K562 (cell line): Measurements from ENCODE around the gene LPAR3. TPM values are rescaled to one million over a fixed set of nuclear protein-coding genes. Genes with fewer than 3 reads are reported as not detected.

Experiments used
- ATAC-seq: fragments of 200-7000 bp; cut with Tn5 transposase; 3 replicates; pipeline ENCODE4 v1.9.1; 2020; ENCODE audit warnings: moderate library complexity
- BruUV-seq: library from RNA; stranded (reverse); fragments of 400-500 nt; replicated peaks from 2 replicates; lab custom pipeline; 2021; lab: Mats Ljungman, UMichigan
- CTCF ChIA-PET: fragments of 300-600 bp; formaldehyde crosslinking; extraction: SDS; loops from one replicate; lab custom pipeline; 2021; ENCODE audit warnings: low intra/inter-chr PET ratio; lab: Yijun Ruan, JAX
- POLR2A ChIA-PET: fragments of 300-600, 350-650 bp; sonication (Branson Sonifier 250); formaldehyde crosslinking; extraction: SDS; loops from one replicate; lab custom pipeline; 2021; ENCODE audit warnings: antibody characterized with exemption, inconsistent platforms; lab: Yijun Ruan, JAX
- DNase-seq, 4 experiments: peaks; one replicate each; pipeline versions ENCODE4 v3.0.0 to v3.0.0-alpha.2; 2011 to 2018; ENCODE audit warnings: low spot score in 3 of 4, mixed read lengths in 3 of 4; ENCODE audit errors: extremely low read depth in 1 of 4
- FAIRE-seq: peaks from 2 replicates; lab custom pipeline; 2011; peaks lifted over from hg19 to GRCh38; lab: Jason Lieb, UNC
- H2AFZ ChIP-seq: 2 replicates; pipeline ENCODE4 v1.6.0; 2011; ENCODE audit warnings: low read depth, low read length, control low read depth, inconsistent platforms
- H3K27ac ChIP-seq: fragments of 200-600 bp; 3 replicates; pipeline ENCODE4 v1.8.0; 2011; ENCODE audit warnings: low read depth, mild to moderate bottlenecking, control low read depth, inconsistent platforms, low read length, moderate library complexity, mixed read lengths; ENCODE audit errors: extremely low read depth
- H3K27me3 ChIP-seq, 2 experiments: fragments of 300-600 bp in 1 of 2; 2 replicates in 1 of 2; 3 replicates in 1 of 2; pipeline versions ENCODE4 v1.6.0 to v1.8.0; 2011; ENCODE audit warnings: inconsistent platforms in 2 of 2, low read length in 2 of 2, mild to moderate bottlenecking in 1 of 2, mixed read lengths in 1 of 2, moderate library complexity in 1 of 2; ENCODE audit not compliant: control insufficient read depth in 2 of 2, insufficient read depth in 2 of 2
- H3K36me3 ChIP-seq: fragments of 300-600 bp; 3 replicates; pipeline ENCODE4 v1.8.0; 2011; ENCODE audit warnings: mild to moderate bottlenecking, low read length, inconsistent platforms; ENCODE audit not compliant: control insufficient read depth, insufficient read depth
- H3K4me1 ChIP-seq, 2 experiments: fragments of 200-600 bp in 1 of 2; replicated peaks in 1 of 2; 2 replicates in 1 of 2; 3 replicates in 1 of 2; pipeline versions ENCODE4 v1.5.1 to v1.8.0; 2011; ENCODE audit warnings: inconsistent platforms in 2 of 2, low read length in 2 of 2, mild to moderate bottlenecking in 1 of 2, mixed read lengths in 1 of 2, moderate library complexity in 1 of 2; ENCODE audit not compliant: control insufficient read depth in 2 of 2, insufficient read depth in 2 of 2
- H3K4me2 ChIP-seq: 2 replicates; pipeline ENCODE4 v1.6.1; 2011; ENCODE audit warnings: low read length, control low read depth, inconsistent platforms, mixed read lengths; ENCODE audit not compliant: insufficient read depth
- H3K4me3 ChIP-seq: fragments of 200-600 bp; sonication (generic), shearing (Covaris generic); 2 replicates; pipeline ENCODE4 v1.5.1; 2016; ENCODE audit warnings: control low read depth, inconsistent platforms
- H3K79me2 ChIP-seq: fragments of 200-600 bp; 3 replicates; pipeline ENCODE4 v1.8.0; 2011; ENCODE audit warnings: low read length, inconsistent platforms; ENCODE audit not compliant: control insufficient read depth, insufficient read depth
- H3K9ac ChIP-seq, 2 experiments: 2 replicates each; pipeline versions ENCODE4 v1.6.0 to v1.6.1; 2011; ENCODE audit warnings: low read depth in 2 of 2, low read length in 2 of 2, control low read depth in 1 of 2, inconsistent platforms in 1 of 2, mild to moderate bottlenecking in 1 of 2, mixed read lengths in 1 of 2; ENCODE audit not compliant: insufficient read depth in 1 of 2
- H3K9me1 ChIP-seq: one replicate; pipeline ENCODE4 v1.6.0; 2011; ENCODE audit warnings: inconsistent platforms, mild to moderate bottlenecking, low read length, moderate library complexity; ENCODE audit not compliant: control insufficient read depth, insufficient read depth
- H3K9me3 ChIP-seq: replicated peaks from 2 replicates; pipeline ENCODE4 v1.5.1; 2011; ENCODE audit warnings: low read depth, low read length, inconsistent platforms; ENCODE audit not compliant: control insufficient read depth, insufficient read depth
- H4K20me1 ChIP-seq: replicated peaks from 2 replicates; pipeline ENCODE4 v1.6.1; 2011; ENCODE audit warnings: low read length, inconsistent platforms, mixed read lengths; ENCODE audit not compliant: control insufficient read depth, insufficient read depth
- DMBX1 ChIP-seq: fragments of 250-450 bp; sonication (Bioruptor Pico); IDR thresholded peaks from 2 replicates; pipeline ENCODE4 v1.8.0; 2022; ENCODE audit warnings: inconsistent platforms, mild to moderate bottlenecking, moderate library complexity, borderline replicate concordance
- E4F1 ChIP-seq: fragments of 250-450 bp; sonication (Bioruptor Pico); IDR thresholded peaks from 2 replicates; pipeline ENCODE4 v1.5.0; 2021; ENCODE audit warnings: mild to moderate bottlenecking, borderline replicate concordance
- ID3 ChIP-seq, 2 experiments: fragments of 250-450 bp in 1 of 2; fragments of 450-650 bp in 1 of 2; sonication (Bioruptor Pico) in 1 of 2; IDR thresholded peaks; 2 replicates each; pipeline versions ENCODE4 v1.6.1 to v1.8.0; 2016 to 2021; ENCODE audit warnings: mild to moderate bottlenecking in 2 of 2, moderate library complexity in 2 of 2, missing compliant biosample characterization in 1 of 2, missing genetic modification characterization in 1 of 2
- NR2F6 ChIP-seq: fragments of 450-650 bp; formaldehyde crosslinking; IDR thresholded peaks from 2 replicates; pipeline ENCODE4 v1.4.0; 2020; ENCODE audit warnings: mild to moderate bottlenecking
- PATZ1 ChIP-seq: fragments of 250-450 bp; sonication (Bioruptor Pico); IDR thresholded peaks from 2 replicates; pipeline ENCODE4 v1.5.0; 2020; ENCODE audit warnings: mild to moderate bottlenecking, borderline replicate concordance
- RBM39 ChIP-seq: fragments of 200-400 bp; formaldehyde crosslinking; optimal IDR thresholded peaks from 2 replicates; pipeline ENCODE3; 2018; ENCODE audit warnings: low read depth, low read length
- RNF219 ChIP-seq: fragments of 250-450 bp; sonication (Bioruptor Pico); IDR thresholded peaks from 2 replicates; pipeline ENCODE4 v1.5.0; 2022; ENCODE audit warnings: mild to moderate bottlenecking
- TAF1 ChIP-seq: IDR thresholded peaks from 2 replicates; pipeline ENCODE4 v1.6.1; 2011; ENCODE audit warnings: mild to moderate bottlenecking, low read length, moderate library complexity; ENCODE audit not compliant: insufficient read depth, control insufficient read depth, severe bottlenecking; ENCODE audit errors: extremely low read depth
- TFAM ChIP-seq: fragments of 250-450 bp; sonication (Bioruptor Pico); conservative IDR thresholded peaks from 2 replicates; pipeline ENCODE4 v1.5.0; 2021; ENCODE audit warnings: mild to moderate bottlenecking, moderate library complexity
- ZNF197 ChIP-seq: fragments of 200-800 bp; sonication (Bioruptor generic); IDR thresholded peaks from 2 replicates; pipeline ENCODE4 v1.6.1; 2016; ENCODE audit warnings: low read depth, missing genetic modification characterization, missing compliant biosample characterization
- in situ Hi-C: fragments of 300-500 bp; cut with MboI; formaldehyde crosslinking; loops from 4 replicates; pipeline ENCODE4 v1.15.0; 2018; ENCODE audit warnings: inconsistent platforms, mixed read lengths
- intact Hi-C: fragments of 100-400 bp; cut with micrococcal nuclease; formaldehyde crosslinking; loops from 2 replicates; pipeline ENCODE4 v1.14.2; 2022
- polyA plus RNA-seq, 8 experiments: library from polyadenylated mRNA; depleted of rRNA in 4 of 8; stranded (reverse) in 5 of 8; unstranded in 3 of 8; fragments of >200 nt; fragmentation: Nextera tagmentation in 2 of 8; fragmentation: Illumina TruSeq in 1 of 8; extraction: Ambion mirVana in 2 of 8; extraction: Trizol in 1 of 8; gene quantifications; 2 replicates each; pipeline versions ENCODE4 v1.2.1 to v1.2.3, GENCODE V29; 2011 to 2014; ENCODE audit warnings: inconsistent platforms in 1 of 8, missing spikeins in 1 of 8
- total RNA-seq, 7 experiments: library from RNA; depleted of rRNA in 6 of 7; stranded (reverse); fragments of >200 nt in 6 of 7; fragmentation: Illumina TruSeq in 2 of 7; extraction: Trizol in 2 of 7; gene quantifications; 2 replicates each; pipeline versions ENCODE4 v1.2.1 to v1.2.3, GENCODE V29; 2011 to 2021; ENCODE audit warnings: low replicate concordance in 1 of 7

The LPAR3 gene
- total and polyA plus RNA-seq, 9 of the 15 experiments (the other 6 are each of a cell fraction or from before 2014, with no cell fraction given), result 0.11 TPM; not detected in 8

GRCh38 chr1:84872696-84873355, 20.2 kb downstream of the LPAR3 start (continued):
- TF ChIP-seq TAF1 (no peak), E4F1 (CRISPR knock-in tag) (no peak), DMBX1 (CRISPR knock-in tag) (no peak), ZNF197 (no peak)

GRCh38 chr1:84871181-84871580, 21.8 kb downstream of the LPAR3 start:
- POLR2A ChIA-PET, result interaction anchor here (0.7 kb wide), 1 partner anchor 49 kb away, joined by 4 read pairs; no protein-coding TSS in a partner anchor
- H3K79me2 ChIP-seq, result no peaks in the 10 kb centered on the region
- no peaks in the 10 kb centered on the region for H3K36me3 ChIP-seq
- intact Hi-C loops, result no loop called here
- CTCF ChIA-PET, result no interaction called here
- H3K4me2 ChIP-seq, result no peak overlapping the region
- in situ Hi-C loops, result no loop called here
- H4K20me1 ChIP-seq, result no peaks in the 10 kb centered on the region
- no peak overlapping the region for H3K4me3 ChIP-seq
- H2AFZ ChIP-seq, result no peak overlapping the region
- FAIRE-seq, result no peak
- H3K27ac ChIP-seq, result no peak overlapping the region
- H3K4me1 ChIP-seq, result no peaks in the 10 kb centered on the region
- H3K9me3 ChIP-seq, result no peaks in the 10 kb centered on the region
- TF ChIP-seq NR2F6 (CRISPR knock-in tag) (no peak), ID3 (CRISPR knock-in tag; IDR thresholded peaks at IDR 0.05) (no peak), ID3 (tag; IDR thresholded peaks at IDR 0.05) (no peak), RBM39 (no peak), PATZ1 (no peak), TFAM (CRISPR knock-in tag) (no peak), RNF219 (CRISPR knock-in tag) (no peak)
- no peak overlapping the region for H3K9ac ChIP-seq
- peaks cover 6 to 7% of the 10 kb centered on the region in 2 experiments; a peak in 4 of 5 replicates for H3K27me3 ChIP-seq
- ATAC-seq, result no peak
- DNase-seq, result no peak
- BruUV-seq, result no TSS peak
- H3K9me1 ChIP-seq, result no peaks in the 10 kb centered on the region
